Loucy (cell line): Measurements from ENCODE around the gene NELFCD.

ENCODE experiments used
- EZH2phosphoT487 ChIP-seq: fragments of 200-600 bp; IDR thresholded peaks from 2 replicates; pipeline ENCODE4 v1.6.1; 2018; ENCODE audit warnings: antibody characterized with exemption, mild to moderate bottlenecking, moderate library complexity, borderline replicate concordance
- TF ChIP-seq, protein P1 (sequence below): fragments of 200-600 bp; sonication (generic); conservative IDR thresholded peaks from 2 replicates; pipeline ENCODE4 v1.5.1; 2014; ENCODE audit warnings: mild to moderate bottlenecking, antibody characterized with exemption, low read length

DNA sequence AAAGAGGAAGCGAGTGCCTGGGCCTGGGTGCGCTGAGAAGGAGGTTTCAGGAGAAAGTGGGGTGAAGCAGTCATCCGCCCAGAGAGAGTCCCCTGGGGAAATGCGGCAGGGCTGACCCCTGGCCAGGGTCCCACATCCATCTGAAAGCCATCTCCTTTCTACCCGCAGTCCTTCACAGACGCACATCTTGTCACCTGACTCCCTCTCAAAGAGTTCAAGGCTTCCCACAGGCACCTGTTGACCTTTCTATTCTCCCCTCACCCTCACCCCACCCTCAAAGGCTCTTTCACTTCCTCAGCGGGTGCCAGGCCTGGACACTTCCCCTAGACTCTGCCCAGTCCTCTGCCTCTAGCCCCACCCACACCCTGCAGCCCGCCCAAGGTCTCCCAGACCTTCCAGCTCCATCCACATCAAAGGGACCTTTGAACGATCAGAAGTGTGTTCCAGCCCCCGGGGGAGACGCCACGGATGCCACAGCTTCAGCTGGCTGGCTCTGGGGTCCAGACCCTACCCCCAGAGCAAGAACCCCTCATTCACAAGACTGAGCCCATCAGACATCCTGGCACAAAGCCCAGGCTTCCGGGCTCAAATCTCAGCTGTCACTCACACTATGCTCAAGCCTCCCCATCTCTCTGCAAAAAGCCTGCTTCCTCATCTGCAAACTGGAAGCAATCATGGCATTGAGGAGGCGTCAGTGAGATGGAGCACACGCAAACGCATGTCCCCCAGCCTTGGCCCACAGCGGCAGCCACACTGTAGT is 23.9 kb downstream of the NELFCD start:
- TF ChIP-seq, protein P1, sequence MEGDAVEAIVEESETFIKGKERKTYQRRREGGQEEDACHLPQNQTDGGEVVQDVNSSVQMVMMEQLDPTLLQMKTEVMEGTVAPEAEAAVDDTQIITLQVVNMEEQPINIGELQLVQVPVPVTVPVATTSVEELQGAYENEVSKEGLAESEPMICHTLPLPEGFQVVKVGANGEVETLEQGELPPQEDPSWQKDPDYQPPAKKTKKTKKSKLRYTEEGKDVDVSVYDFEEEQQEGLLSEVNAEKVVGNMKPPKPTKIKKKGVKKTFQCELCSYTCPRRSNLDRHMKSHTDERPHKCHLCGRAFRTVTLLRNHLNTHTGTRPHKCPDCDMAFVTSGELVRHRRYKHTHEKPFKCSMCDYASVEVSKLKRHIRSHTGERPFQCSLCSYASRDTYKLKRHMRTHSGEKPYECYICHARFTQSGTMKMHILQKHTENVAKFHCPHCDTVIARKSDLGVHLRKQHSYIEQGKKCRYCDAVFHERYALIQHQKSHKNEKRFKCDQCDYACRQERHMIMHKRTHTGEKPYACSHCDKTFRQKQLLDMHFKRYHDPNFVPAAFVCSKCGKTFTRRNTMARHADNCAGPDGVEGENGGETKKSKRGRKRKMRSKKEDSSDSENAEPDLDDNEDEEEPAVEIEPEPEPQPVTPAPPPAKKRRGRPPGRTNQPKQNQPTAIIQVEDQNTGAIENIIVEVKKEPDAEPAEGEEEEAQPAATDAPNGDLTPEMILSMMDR: no peak
- no peak for TF ChIP-seq EZH2phosphoT487
